DOHH2 (cell line): ENCODE data around the gene SLC25A30.

ENCODE experiments used
- EZH2phosphoT487 ChIP-seq: fragments of 200-600 bp; sonication (generic); IDR thresholded peaks from 2 replicates; pipeline ENCODE4 v1.6.1; 2017; ENCODE audit warnings: borderline replicate concordance, mild to moderate bottlenecking, antibody characterized with exemption, low read length, moderate library complexity, mixed read lengths
- TF ChIP-seq, protein P1 (sequence below): fragments of 200-600 bp; sonication (generic); IDR thresholded peaks from one replicate; pipeline ENCODE4 v1.5.1; 2014; ENCODE audit warnings: antibody characterized with exemption, mild to moderate bottlenecking, low read depth, low read length; ENCODE audit not compliant: poor library complexity, severe bottlenecking

DNA sequence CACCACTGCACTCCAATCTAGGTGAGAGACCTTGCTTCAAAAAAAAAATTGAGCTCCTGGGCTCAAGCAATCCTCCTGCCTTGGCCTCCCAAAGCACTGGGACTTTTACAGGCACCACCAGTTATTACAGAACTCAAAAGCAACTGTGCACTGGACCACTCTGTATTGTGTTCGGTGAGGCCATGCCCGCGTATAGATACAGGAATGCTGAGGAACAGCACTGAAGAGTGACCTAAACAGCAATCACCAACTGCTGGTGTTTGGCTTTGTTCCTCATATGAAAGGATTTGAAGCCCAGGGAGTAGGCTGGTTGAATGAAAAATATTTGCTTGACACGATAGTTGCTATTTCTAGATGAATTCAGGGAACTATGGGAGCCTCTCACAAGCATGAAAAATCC is 29.5 kb downstream of the SLC25A30 start:
- TF ChIP-seq, protein P1, sequence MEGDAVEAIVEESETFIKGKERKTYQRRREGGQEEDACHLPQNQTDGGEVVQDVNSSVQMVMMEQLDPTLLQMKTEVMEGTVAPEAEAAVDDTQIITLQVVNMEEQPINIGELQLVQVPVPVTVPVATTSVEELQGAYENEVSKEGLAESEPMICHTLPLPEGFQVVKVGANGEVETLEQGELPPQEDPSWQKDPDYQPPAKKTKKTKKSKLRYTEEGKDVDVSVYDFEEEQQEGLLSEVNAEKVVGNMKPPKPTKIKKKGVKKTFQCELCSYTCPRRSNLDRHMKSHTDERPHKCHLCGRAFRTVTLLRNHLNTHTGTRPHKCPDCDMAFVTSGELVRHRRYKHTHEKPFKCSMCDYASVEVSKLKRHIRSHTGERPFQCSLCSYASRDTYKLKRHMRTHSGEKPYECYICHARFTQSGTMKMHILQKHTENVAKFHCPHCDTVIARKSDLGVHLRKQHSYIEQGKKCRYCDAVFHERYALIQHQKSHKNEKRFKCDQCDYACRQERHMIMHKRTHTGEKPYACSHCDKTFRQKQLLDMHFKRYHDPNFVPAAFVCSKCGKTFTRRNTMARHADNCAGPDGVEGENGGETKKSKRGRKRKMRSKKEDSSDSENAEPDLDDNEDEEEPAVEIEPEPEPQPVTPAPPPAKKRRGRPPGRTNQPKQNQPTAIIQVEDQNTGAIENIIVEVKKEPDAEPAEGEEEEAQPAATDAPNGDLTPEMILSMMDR = no peak
- TF ChIP-seq EZH2phosphoT487 = no peak
